ENCODE results near the gene ADAT3. TPM values are rescaled to one million over a fixed set of nuclear protein-coding genes. Genes with fewer than 3 reads are reported as not detected.

The ADAT3 gene
- polyA plus RNA-seq, 2 of the 4 experiments (the other 2 are of a cell fraction): 0.66 to 5.6 TPM

DNA sequence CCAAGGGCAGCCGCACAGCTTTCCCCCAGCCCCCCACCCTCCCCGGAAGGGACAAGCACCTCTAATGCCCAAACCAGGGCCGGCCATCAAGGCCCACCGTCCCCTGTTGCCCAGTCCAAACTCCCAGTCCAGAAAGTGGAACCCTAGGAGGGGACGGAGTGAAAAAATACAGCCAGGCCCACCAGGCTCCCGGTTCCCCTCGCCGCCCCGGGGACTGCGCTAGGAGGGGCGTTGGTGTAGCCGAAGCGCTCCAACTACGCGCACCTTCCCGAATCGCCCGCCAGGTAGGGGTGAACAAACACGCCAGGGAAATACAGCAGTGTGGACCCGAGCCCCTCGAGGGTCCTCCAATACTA lies 43.2 kb upstream of the ADAT3 start:
- Histone ChIP-seq H3K4me2 (peak overlapping the region; percentile 99), H3K9me3 (no peaks in the 10 kb centered on the region), H3K4me3 (peak overlapping the region; percentile 68), H3K27ac (peak overlapping the region; percentile 99 to 100), H3K4me1 (peaks cover 47% of the 10 kb centered on the region)
- FAIRE-seq: no peak
- 0% methylated on average over 11 of the region's 21 CpGs for WGBS (ENCODE audit: missing lambda C conversion rate)
- ChIA-PET POLR2A (no interaction called here), CTCF (no interaction called here)
- ATAC-seq: no peak
- no peak for DNase-seq (ENCODE audit: low read depth in 1 of 2, low spot score in 1 of 2)
- no peak for TF ChIP-seq SMC3 (IDR thresholded peaks at IDR 0.05)
- 0 out of 2 replicates have a peak, but pooled peaks have one; percentile 4 for TF ChIP-seq KDM1A (IDR thresholded peaks at IDR 0.05; ENCODE audit: low read depth)

- Histone ChIP-seq H3K4me2 (peak overlapping the region; percentile 99), H3K4me1 (peaks cover 41% of the 10 kb centered on the region), H3K27ac (peak overlapping the region; percentile 99 to 100), H3K4me3 (peak overlapping the region; percentile 68), H3K9me3 (no peaks in the 10 kb centered on the region)
- no peak for ATAC-seq
- TF ChIP-seq KDM1A (IDR thresholded peaks at IDR 0.05; ENCODE audit: low read depth) (0 out of 2 replicates have a peak, but pooled peaks have one; percentile 5), RAD21 (conservative IDR thresholded peaks at IDR 0.05 in 1 of 2, IDR thresholded peaks at IDR 0.05 in 1 of 2) (no peak)
- POLR2A ChIA-PET: no interaction called here
- WGBS (ENCODE audit: missing lambda C conversion rate): 0% methylated on average over 23 of the region's 109 CpGs
- no peak for FAIRE-seq
- CTCF ChIA-PET: no interaction called here
- peak in 1 of 2 experiments; percentile 56 for DNase-seq (ENCODE audit: low read depth in 1 of 2, low spot score in 1 of 2)
These were observed 42.5 kb upstream of the ADAT3 start for GRCh38 chr19:1862424-1863327.

DNA sequence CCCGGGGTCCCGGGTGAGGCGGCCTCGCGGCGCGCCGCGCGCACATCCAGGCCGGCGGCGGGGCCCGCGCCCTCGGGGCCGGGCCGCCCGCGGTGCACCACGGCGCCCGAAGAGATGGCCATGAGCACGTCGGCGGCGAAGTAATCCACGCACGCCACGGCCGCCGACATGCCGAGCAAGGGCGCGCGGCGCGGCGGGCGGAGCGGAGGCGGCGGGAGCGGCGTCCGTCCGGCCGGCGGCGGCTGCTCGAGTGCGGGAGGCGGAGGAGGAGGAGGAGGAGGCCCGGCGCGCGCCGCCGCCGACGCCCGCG lies 41.9 kb upstream of the ADAT3 start, which contains the start of gene KLF16:
Gene KLF16, minus strand, starts transcription at position 252 of the 310 bp plus-strand sequence. Its CDS starts 82 bp downstream, at position 170.
- ChIA-PET POLR2A (no interaction called here), CTCF (no interaction called here)
- 1% methylated on average over 21 of the region's 63 CpGs for WGBS (ENCODE audit: missing lambda C conversion rate)
- FAIRE-seq: no peak
- Histone ChIP-seq H3K4me2 (peak within 1 kb of the TSS; percentile 99), H3K9me3 (no peaks in the 10 kb centered on the region), H3K4me3 (peak within 1 kb of the TSS; percentile 68), H3K27ac (peak within 1 kb of the TSS; percentile 99 to 100), H3K4me1 (peaks cover 35% of the 10 kb centered on the region)
- TF ChIP-seq RFX5 (IDR thresholded peaks at IDR 0.05): no peak
- peak; percentile 46 for TF ChIP-seq POLR2A (IDR thresholded peaks at IDR 0.05; ENCODE audit: low read length)
- DNase-seq (ENCODE audit: low read depth in 1 of 2, low spot score in 1 of 2): no peak
- ATAC-seq: peak in 1 of 2 experiments; percentile 35; a peak in 3 of 6 replicates

GRCh38 chr19:1863638-1864479 lies 41.3 kb upstream of the ADAT3 start:
- Histone ChIP-seq H3K9me3 (no peaks in the 10 kb centered on the region), H3K4me1 (peaks cover 29% of the 10 kb centered on the region), H3K4me3 (peak overlapping the region; percentile 68), H3K27ac (peak overlapping the region; percentile 99 to 100), H3K4me2 (peak overlapping the region; percentile 78)
- DNase-seq (ENCODE audit: low read depth in 1 of 2, low spot score in 1 of 2): peak in 1 of 2 experiments; percentile 94
- no CpG with 5 or more reads among the region's 115 CpGs for WGBS (ENCODE audit: missing lambda C conversion rate)
- CTCF ChIA-PET: interaction anchor here (0.7 to 1.3 kb wide), 5 partner anchors 8 to 31 kb away, joined by 3 to 10 read pairs (median 4); no protein-coding TSS in a partner anchor
- POLR2A ChIA-PET: interaction anchor here (0.6 to 1.4 kb wide), 4 partner anchors 8 to 34 kb away, joined by 3 to 5 read pairs (median 4); no protein-coding TSS in a partner anchor
- ATAC-seq: peak; percentile 54 to 67
- FAIRE-seq: no peak
- TF ChIP-seq SMC3 (IDR thresholded peaks at IDR 0.05) (no peak), BCL3 (IDR thresholded peaks at IDR 0.05) (0 out of 3 replicates have a peak, but pooled peaks have one; percentile 46), CBX2 (IDR thresholded peaks at IDR 0.05; ENCODE audit: borderline replicate concordance, low read depth) (no peak), E2F6 (IDR thresholded peaks at IDR 0.05; ENCODE audit: borderline replicate concordance, low read depth) (0 out of 2 replicates have a peak, but pooled peaks have one; percentile 9), EP300 (IDR thresholded peaks at IDR 0.05) (no peak), JUN (IDR thresholded peaks at IDR 0.05) (peak in 1 of 2 experiments; percentile 56; a peak in 3 of 5 replicates), MYC (IDR thresholded peaks at IDR 0.05; ENCODE audit: borderline replicate concordance, low read length) (peak; percentile 99), NPAS2 (CRISPR knock-in tag; IDR thresholded peaks at IDR 0.05; ENCODE audit: borderline replicate concordance) (peak; percentile 66; the same call in 1 of the 2 replicates)
- TF ChIP-seq, protein P1, sequence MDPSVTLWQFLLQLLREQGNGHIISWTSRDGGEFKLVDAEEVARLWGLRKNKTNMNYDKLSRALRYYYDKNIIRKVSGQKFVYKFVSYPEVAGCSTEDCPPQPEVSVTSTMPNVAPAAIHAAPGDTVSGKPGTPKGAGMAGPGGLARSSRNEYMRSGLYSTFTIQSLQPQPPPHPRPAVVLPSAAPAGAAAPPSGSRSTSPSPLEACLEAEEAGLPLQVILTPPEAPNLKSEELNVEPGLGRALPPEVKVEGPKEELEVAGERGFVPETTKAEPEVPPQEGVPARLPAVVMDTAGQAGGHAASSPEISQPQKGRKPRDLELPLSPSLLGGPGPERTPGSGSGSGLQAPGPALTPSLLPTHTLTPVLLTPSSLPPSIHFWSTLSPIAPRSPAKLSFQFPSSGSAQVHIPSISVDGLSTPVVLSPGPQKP (IDR thresholded peaks at IDR 0.05; ENCODE audit: low read depth, low read length): no peak
- TF ChIP-seq, protein P2, sequence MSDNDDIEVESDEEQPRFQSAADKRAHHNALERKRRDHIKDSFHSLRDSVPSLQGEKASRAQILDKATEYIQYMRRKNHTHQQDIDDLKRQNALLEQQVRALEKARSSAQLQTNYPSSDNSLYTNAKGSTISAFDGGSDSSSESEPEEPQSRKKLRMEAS (IDR thresholded peaks at IDR 0.05): peak; percentile 98
- TF ChIP-seq, protein P3, sequence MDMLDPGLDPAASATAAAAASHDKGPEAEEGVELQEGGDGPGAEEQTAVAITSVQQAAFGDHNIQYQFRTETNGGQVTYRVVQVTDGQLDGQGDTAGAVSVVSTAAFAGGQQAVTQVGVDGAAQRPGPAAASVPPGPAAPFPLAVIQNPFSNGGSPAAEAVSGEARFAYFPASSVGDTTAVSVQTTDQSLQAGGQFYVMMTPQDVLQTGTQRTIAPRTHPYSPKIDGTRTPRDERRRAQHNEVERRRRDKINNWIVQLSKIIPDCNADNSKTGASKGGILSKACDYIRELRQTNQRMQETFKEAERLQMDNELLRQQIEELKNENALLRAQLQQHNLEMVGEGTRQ (IDR thresholded peaks at IDR 0.05): peak; percentile 83
